Stimulated activated CD8-positive, alpha-beta memory T cell treated with anti-CD3 and anti-CD28 coated beads, Interleukin-7, amount 100 ng/mL, for 4 hours (primary cell): Measurements from ENCODE around the gene HOXB4.

Source experiments
- DNase-seq, 2 donors: peaks; one replicate each; pipeline ENCODE4 v3.0.0-alpha.2; 2020; ENCODE audit warnings: low read depth in 2 of 2

The HOXB4 gene

DNA sequence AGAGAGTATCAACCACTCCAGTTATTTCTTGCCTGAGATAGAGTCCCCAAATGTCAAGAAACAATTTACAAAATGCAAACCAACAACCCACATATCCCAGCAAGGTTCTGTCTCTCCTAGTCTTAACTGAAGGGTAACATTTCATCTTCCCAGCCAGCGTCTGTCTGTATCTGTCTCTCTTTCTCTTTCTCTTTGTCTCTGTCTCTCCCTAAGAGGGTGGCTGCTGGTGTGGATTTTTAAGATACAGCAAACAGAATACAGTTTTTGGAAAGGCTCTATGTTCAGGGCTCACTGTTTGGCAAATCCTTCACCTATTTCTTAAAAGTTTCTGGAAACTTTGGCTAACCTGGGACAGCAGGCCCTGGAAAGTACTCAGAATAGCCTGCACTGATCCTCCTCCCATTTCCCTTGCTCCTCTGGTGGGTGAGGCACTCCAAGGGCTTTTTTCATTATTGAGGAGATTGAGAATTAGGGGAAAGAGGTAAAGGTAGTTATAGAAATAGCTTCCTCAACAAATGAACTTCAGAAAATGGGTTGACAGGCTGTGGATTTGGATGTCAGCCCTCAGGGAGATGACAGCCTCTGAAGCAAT, 6.2 kb downstream of the HOXB4 start:
- DNase-seq, result no peak

DNA sequence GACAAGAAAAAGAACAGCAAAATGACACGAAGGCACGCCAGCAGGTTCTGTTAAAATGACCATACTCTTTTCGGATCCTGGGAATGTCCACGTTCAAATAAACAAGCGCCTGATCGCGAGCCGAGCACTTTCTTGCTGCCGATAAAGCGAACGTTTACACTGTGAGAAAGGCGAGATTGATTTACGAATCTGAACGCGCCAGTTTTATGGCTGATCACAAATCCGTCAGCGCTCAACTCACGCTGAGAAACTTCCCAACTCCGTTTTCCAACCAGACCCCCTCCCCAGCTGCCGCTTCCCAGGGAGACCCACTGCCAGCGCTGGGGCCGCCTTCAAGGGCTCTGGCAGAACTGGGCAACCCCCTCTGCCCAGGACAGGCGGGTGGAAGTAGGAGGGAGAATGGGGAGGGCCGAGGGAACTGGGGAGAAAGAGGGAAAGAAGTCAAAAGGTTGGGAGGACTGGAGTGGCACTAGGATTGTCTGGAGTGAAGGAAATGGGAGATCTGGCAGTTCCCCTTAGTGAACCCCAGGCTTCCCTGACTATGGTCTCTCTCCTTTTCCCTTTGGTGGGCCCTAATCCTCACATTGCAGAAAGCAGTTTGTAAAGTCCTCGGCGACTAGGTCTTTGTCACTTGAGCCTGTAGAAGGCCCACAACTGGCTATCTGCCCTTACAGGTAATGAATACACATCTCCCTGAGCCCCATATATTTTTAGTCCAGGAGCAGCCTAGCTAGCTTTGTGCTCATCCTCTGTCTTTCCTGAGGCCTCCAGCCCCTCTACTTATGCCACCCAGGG, 6.9 kb downstream of the HOXB4 start:
- no peak for DNase-seq

DNA sequence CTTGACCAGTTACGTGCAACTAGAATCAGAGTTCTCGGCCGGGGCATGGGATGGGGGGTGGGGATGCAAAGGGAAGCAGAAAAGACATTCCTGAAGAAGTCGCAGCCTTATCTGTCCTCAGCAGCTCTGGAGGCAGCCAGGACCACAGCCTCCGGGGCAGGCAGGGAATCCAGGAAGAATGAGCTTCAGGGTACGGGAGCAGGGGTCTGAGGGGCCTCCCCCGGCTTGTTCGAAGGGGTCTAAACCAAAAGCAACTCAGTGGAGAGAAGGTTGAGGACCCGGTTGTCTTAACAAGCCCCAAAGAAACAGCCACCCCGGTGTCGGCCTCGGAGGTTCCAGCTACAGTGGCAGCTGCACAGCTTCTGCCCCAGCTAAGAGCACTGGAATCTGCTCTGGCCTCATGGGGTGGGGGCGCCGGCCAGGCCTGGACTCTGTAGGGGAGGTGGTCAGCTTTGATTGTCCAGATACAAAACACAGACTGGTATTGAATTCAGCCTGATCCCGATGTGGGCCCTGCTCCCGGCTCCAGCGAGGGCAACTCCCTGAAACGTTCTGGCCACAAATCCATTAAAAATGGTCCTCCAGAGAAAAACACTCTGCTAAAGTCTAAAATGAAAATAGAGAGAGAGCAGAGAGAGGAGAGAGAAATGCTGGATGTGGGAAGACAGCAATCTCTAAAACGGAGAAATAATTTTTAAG, 7.7 kb downstream of the HOXB4 start:
- DNase-seq, result no peak

DNA sequence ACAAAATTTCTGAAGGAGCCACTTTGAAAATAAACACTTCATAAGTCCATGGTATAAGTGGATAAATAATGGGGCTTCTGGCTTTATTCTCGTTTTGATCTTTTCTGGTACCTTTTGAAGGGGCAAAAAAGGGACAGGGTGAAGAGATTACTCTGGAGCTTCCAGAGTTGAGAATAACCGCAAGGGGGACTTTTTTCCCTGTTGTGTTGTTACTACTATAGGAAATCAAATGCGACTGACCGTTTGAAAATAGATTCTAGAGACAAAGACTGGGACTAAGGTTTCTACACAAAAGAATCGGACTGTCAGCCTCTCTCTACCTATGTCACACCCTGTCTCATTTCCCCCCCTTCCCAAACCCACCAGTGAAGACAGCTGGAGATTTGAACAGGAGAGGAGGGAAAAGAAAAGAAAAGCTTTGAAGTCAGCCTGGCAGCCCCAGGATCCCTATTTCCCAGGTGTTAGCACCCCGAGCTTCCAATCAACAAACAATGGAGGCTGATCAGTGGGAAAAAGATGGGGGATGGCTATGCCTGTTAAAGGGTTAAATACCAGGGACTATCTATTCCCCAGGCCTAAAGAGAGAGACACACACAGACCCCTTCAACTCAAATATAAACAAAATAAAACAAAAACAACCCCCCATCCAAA, 8.4 kb downstream of the HOXB4 start:
- no peak for DNase-seq

DNA sequence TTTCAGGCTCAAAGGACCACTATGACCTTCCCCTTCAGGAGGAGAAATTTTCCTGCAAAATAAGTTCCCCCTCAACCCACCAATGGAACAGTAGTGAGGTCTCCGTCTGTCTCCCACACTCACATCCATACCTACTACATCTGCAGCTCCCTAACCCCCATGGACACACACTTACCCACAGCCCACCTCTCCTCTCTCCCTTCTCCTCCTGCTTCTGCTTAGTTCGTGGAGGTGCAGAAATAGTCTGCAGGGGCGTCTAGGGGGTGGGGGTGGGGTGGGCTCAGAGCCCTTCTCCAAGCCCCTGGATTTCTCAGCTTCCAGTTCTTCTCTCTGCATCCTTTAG, 8.9 kb downstream of the HOXB4 start:
- no peak for DNase-seq

DNA sequence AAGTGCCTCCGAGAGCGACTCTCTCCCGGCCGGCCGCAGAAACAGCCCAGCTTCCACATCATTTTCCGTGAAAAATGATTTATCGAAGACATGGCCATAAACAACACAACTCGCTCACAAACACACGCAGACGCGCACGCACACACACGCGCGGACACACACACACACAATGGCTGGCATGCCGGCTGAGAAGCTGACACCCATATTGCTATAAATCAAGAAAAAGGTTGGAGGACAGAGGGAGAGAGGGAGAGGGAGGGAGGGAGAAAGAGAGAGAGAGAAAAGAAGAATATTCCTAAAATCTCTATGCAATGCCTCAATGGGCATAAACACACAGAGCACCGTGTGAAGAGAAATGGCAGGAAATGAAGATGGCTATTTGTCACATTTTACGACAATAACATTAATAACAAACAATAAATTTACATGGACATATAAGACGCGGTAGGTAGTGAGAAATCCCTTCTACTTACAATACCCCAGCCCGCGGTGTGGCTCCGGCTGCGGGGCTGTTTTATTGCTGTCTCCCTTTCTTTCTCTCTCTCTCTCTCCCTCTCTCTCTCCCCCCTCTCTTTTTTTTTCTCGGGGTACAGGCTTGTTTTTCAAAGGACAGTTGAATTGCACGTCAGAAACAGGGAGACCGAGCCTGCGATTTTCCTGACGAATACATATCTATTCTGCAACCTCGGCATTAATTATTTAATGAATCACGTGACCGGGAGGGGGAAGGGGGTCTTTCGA, 9.5 kb downstream of the HOXB4 start:
- DNase-seq, result no peak

DNA sequence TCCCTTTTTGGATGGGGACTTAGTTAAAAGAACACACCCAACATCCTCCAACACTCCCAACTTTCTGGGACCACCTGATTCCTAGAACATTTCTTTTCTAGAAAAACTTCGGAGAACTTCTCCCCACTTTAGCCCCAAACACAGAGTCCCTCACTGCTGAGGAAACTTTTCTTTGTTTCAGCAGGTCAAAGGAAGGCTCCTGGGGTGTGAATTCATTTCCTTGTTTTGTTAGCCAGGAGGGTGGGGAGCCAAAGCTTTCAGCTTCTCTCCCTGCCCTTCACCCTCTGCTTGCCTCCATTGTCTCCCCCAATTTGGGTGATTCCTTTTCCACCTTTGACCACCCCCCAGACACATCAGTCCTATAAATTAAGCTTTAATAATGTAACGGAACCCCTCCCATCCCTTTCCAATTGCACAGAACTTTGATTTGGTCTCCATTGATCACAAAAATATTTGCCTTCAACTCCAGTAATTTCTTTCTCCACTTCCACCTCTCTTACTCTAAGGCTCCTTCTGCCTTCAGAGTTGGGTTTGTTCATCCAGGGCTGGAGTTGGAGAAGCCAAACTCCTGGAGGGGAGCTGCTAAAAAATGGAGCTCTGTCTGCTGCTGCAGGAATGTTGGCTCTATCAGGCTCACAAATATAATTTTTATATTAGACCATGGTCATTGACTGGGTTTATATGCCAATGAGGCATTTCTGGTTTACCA, 10.3 kb downstream of the HOXB4 start:
- DNase-seq, result no peak

DNA sequence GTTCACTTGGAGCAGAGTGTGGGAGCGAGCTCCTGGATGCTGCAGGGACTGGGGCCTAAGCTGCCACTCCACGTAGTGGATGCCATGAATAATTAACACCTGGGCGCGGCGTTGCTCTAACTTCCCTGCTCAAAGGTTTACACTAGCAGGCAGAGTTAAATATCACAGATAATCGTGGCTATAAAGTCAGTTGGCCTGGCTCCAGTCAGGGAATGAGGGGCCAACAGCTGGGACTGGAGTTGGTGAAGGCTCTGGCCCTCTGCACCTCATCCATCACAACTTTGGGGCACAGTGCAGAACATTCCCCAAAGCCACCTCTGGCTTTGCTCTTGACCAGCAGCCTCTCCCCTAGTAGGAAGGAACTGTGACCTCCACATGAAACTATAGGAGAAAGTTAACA, 10.9 kb downstream of the HOXB4 start:
- no peak for DNase-seq

DNA sequence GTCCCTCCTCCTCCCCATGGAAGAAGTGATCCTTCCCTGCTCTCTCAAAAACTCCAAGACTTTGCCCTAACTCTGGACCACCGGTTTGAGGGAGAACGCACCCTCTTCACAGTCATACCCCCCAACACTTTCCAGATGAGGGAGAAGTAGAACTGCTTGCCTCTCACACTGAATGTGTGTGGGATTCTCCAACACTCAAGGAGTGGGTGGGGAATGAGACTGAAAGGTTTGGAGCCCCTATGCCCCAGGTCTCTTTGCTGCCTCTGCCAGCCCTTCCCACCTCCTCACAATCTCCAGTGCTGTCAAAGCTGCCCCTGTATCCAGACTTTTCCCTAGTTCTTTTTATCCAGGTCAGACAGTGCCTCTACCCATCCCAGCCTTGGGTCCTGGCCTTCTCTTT, 11.4 kb downstream of the HOXB4 start:
- no peak for DNase-seq

DNA sequence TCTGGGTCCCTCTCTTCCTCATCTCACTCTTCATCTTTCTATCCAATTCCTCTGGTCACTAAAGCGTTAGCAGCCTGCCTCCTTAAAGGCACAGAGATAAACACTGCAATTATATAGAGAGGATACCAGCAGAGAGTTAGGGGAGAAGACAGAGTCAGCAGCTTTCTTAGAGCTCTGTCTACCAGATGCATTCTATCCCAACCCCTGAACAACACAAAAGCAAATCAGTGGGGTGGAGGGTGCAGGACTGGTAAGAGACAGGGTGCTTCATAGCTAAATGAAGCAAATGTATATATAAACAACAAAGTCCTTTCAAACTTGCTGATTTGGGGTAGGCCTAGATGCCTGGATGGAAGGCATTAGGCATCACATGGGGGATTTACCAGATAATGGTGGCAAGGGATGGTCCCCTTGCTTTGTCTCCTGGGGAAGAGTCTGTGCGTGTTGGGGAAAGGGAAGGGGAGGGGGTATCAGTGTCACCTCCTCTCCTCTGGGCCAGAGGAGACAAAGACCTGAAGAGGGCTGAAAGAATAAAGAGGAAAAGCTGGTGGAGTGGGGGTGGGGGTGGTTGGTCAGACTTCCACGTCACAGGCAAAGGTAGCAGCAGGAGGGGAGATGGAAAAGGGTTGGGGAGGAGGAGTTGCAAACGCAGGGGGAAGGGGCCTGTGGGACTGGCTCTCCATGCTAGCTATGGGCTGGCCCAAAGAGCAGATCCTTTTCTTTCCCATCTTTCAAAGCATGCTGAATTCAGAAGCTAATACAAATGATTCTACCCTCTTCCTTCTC, 12.0 kb downstream of the HOXB4 start:
- no peak for DNase-seq

DNA sequence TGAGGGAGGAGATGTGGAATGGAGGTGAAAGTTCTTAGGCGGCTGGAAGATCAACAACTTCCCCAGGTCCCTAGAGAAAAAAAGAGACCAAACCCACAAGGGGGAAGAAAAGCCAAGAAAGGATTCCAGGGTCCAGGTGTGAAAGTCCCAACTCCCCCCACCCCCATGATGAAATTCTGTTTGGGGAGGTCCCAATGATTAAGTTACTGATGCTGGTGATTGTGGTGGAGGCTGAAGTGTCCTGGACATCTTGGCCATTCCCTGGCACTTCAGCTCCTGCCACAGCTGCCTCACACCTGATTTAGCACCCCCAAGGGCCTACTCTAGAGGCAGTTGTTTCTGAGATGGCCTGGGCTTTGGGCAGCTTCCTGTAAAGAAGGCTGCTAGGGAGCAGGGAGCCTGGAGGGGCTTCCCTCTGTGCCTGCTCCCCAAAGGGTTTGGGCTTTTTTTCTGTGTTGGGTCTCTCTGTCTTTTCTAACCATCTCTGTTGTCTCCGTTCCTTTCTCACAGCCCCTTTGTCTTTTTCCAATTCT, 13.1 kb downstream of the HOXB4 start:
- DNase-seq, result no peak

DNA sequence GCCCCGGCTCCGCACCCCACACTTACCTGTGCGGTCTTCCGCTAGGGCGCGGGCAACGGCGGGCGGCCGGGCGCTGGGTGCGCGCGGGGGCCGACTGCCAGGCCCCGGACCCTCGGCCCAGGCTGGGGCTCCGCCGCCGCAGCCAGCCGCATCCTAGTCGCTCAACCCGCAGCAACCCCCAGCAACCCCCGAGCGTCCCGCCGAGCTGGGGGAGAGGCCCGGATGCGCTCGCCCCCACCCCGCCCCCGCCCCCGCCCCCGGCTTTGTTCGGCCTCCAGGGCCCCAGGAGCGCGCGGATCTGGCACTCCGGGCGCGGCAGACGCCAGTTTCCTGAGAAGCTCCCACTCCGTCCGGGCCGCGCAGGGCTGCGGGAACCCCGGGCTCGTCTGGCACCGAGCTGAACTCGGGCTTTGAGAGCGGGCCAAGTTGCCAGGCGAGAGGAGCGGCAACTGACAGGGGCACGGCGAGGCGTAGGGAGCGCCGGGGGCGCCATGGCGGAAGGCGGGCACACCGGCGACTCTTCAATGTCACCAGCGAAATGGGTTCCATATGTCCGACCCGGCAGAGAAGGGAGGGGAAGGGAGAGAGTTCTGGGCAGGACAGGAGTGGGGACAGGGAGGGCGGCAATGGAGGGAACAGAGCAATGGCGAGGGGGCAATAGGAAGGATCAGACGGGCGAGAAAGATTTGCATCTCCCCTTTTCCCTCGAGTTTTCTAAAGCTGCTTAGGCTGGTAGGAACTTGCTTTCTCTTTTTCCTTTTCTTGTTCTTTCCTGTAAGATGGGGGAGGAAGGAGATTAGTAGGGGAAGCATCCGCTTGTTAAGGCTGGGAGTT, 13.7 kb downstream of the HOXB4 start:
- DNase-seq, result no peak

DNA sequence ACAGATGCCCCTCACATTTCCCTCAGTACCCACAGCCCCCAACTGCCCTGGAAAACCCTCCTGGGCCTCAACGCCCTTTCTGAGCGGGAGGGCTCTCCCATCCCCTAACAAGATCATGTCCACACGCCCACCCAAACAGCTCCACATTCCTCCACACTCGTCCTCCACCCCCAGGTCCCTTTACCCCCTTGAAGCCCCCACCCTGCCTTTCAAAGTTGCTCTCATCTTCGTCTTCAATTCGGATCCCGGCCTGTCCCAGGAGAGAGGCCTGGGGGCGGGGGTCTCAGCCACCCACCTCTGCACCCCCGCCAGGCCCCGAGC, 14.3 kb downstream of the HOXB4 start:
- no peak for DNase-seq

DNA sequence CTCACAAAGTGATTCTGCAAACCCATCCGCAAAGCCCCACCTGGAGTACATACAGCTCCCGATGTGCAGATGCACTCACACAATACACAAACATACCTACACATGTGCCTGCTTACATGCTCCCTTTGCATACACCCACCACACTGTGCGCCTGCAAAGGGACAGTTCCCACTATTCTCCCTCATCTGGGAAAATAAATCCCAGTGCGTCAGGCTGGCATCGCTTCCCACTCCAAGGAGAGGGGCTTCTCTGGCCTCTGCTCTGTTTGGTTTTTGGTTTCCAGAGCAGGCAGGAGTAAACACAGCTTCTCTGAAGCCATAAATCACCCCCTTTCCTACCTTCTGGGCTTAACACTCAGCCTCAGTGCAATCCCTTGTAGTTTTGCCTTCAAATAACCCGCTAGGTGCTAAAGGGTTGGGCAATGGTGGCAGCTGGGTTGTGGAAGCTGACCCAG, 14.7 kb downstream of the HOXB4 start:
- DNase-seq, result no peak

DNA sequence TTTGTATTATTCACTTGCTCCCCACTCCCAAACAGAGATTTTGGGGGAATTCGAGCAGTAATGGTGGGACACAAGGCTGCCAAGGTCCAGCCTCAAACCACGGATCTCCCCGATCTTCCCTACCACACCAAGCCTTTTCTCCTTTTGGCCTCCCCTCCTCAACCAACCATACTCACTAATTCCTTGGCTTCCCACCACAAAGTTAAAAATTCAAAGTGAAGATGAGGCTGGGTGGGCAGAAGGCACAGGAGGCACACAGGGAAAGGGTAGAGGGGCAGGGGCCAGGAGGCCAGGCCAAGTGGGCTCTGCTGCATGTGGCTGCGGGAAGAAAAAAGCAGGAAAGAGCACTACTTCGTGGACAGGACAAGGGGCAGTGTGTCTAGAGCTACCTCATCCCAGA, 15.2 kb downstream of the HOXB4 start:
- DNase-seq, result no peak

DNA sequence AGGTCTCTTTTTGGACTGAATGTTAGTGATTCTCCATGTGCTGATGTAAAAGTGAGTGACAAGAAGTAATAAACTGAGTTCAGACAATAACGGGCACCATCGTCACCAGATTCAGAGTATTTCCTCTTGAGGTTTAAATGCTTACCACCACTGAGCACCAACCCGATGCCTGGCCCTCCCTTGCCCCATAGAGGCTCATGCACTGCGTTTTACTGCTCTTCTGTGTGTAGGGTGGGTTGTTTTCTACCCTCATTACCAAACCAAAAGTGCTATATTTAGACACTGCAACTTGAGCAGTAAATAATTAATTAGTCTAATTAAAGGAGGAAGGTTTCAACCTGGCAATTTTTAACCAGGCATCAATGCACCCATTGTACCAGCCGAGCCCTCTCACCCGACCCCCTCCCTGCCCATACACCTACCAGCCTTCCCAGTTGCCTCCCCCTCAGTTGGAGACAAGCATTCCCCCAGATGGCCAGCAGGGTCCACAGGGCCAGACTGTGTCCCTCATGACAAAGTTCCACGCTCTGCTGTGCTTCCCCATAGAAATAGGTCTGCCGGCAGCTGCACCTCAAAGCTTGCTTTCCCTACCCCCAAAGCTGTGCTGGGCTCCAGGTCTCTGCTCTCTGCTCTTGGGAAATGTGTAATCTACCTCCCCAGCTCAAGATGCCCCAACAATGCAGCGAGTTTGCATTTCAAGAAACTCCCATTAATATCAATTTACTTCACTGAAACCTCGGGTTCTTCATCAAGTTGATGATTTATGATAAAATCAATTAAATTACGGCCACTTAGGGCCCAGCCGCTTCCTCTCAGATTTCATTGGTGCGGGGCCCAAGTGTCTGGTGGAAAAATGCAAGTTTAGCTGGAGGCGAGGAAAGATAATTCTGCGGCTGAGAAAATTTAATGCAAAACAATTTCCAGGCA, 16.0 kb downstream of the HOXB4 start:
- DNase-seq, result no peak

DNA sequence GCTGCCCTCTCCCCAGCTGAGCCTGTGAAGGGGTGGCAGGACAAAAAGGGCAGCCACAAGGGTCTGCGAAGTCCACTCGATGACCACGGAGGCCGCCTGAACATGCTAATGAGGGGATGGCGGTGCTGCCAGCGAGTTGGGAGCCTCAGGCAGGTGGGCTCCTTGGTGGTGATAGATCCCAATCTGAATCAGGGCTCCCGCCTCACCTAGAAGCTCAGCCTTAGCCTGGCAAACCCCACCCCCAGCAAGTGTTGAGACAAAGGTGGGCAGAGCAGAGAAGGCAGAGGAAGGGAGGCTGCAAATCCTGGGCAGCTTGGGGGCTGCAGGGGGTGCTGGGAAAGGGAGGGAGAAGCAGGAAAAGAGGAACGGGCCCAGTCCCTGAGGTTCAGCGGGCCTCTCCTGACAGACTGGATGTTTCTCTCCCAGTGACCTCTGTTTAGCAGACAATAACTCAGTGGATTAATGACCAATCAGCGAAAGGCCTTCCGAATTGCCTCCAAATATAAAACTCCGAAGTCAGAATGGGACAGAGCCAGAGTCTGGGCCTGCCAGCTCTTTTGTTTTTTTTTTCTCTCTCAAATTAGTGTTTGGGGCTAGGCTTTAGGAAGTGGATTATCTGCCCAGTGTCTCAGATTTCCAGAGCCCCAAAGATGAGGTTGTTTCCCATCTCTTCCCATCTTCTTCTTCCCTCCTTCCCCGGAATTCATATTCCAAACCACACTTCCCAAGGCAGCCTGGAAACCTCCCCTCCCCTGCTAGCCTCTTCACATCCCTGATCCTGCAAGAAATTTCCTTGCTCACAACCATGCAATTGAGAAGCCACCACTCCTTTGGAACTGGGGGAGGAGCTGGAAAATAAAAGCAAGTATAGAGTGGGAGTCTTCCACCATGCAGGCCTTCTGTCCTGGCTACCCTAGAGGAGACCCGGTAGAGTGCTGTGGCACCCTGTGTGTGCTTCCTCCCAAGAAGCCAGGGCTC, 18.0 kb downstream of the HOXB4 start:
- no peak for DNase-seq
